Endothelial cell (in vitro differentiated cells): ENCODE results near the gene EN2. TPM values are rescaled to one million over a fixed set of nuclear protein-coding genes. Genes with fewer than 3 reads are reported as not detected.

Experiments
- DNase-seq: peaks from one replicate; pipeline ENCODE4 v3.0.0; 2021; ENCODE audit warnings: low spot score
- H3K27ac Mint-ChIP-seq: one replicate; pipeline ENCODE4 v1.8.0; 2021; ENCODE audit warnings: mixed read lengths, inconsistent platforms; ENCODE audit not compliant: unreplicated experiment
- H3K27me3 Mint-ChIP-seq: one replicate; pipeline ENCODE4 v1.8.0; 2021; ENCODE audit warnings: mild to moderate bottlenecking, moderate library complexity, mixed read lengths, inconsistent platforms; ENCODE audit not compliant: unreplicated experiment
- H3K36me3 Mint-ChIP-seq: one replicate; pipeline ENCODE4 v1.8.0; 2021; ENCODE audit warnings: mild to moderate bottlenecking, low read depth, mixed read lengths, inconsistent platforms; ENCODE audit not compliant: unreplicated experiment
- H3K4me1 Mint-ChIP-seq: one replicate; pipeline ENCODE4 v1.8.0; 2021; ENCODE audit warnings: mild to moderate bottlenecking, mixed read lengths, inconsistent platforms; ENCODE audit not compliant: unreplicated experiment
- H3K4me3 Mint-ChIP-seq: one replicate; pipeline ENCODE4 v1.8.0; 2021; ENCODE audit warnings: mild to moderate bottlenecking, mixed read lengths, inconsistent platforms; ENCODE audit not compliant: unreplicated experiment
- H3K9me3 Mint-ChIP-seq: one replicate; pipeline ENCODE4 v1.8.0; 2021; ENCODE audit warnings: mixed read lengths, inconsistent platforms; ENCODE audit not compliant: unreplicated experiment
- total RNA-seq: library from RNA; stranded (reverse); fragmentation: NEBNext Ultra II Directional; extraction: Animal tissue kit (Norgen Biotek cat#: 25700); gene quantifications from one replicate; pipeline ENCODE4 v1.2.1, GENCODE V29; 2021; ENCODE audit not compliant: unreplicated experiment
- TF ChIP-seq, protein P1 (sequence below): fragments of 200-600 bp; sonication (generic); IDR thresholded peaks from one replicate; pipeline ENCODE4 v1.5.0; 2021; ENCODE audit warnings: antibody characterized with exemption; ENCODE audit not compliant: unreplicated experiment

Gene EN2
- total RNA-seq, 1 donor from 2014 or later: 2.1 TPM

GRCh38 chr7:155495440-155496248 is 37.7 kb downstream of the EN2 start:
- H3K27me3 Mint-ChIP-seq: peaks cover 16% of the 10 kb centered on the region
- H3K4me3 Mint-ChIP-seq: no peak overlapping the region
- H3K4me1 Mint-ChIP-seq: peaks cover 68% of the 10 kb centered on the region
- no peak for DNase-seq
- peaks cover 3% of the 10 kb centered on the region for H3K36me3 Mint-ChIP-seq
- TF ChIP-seq, protein P1, sequence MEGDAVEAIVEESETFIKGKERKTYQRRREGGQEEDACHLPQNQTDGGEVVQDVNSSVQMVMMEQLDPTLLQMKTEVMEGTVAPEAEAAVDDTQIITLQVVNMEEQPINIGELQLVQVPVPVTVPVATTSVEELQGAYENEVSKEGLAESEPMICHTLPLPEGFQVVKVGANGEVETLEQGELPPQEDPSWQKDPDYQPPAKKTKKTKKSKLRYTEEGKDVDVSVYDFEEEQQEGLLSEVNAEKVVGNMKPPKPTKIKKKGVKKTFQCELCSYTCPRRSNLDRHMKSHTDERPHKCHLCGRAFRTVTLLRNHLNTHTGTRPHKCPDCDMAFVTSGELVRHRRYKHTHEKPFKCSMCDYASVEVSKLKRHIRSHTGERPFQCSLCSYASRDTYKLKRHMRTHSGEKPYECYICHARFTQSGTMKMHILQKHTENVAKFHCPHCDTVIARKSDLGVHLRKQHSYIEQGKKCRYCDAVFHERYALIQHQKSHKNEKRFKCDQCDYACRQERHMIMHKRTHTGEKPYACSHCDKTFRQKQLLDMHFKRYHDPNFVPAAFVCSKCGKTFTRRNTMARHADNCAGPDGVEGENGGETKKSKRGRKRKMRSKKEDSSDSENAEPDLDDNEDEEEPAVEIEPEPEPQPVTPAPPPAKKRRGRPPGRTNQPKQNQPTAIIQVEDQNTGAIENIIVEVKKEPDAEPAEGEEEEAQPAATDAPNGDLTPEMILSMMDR: no peak
- no peaks in the 10 kb centered on the region for H3K9me3 Mint-ChIP-seq
- H3K27ac Mint-ChIP-seq: no peak overlapping the region

DNA sequence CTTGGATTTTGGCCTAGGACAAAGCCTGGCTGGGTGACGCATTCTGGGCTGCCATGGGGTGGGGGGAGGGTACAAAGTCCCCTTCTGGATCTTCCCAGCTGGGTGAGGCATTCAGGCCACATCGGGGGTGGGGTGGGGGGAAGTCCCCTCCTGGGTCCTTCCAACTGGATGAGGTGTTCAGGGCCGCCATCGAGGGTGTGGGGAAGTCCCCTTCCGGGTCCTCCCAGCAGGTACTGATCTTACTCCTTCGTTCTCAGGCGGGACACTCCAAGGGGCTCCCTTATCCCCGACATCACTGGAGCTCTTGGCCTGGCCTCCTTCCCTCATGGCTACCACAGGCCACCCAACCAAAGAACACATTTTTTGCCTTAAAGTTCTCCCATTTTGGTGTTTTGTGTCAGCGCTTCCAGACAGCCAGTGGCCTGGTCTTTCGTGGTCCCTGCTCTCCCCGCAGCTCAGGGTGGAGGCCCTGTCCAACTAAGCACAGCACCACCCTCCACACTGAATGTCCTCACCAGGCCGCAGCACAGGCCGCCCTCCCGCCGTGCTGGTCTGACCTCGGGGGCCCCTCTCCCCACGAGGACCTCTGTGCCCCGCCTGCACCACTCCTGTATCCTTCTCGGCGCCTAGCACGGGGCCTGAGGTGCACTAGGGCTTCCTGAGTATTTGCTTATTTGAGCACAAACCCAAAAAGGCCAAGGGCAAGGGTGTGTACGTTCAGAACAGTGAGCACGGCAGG is 38.5 kb downstream of the EN2 start:
- H3K36me3 Mint-ChIP-seq: peaks cover 3% of the 10 kb centered on the region
- TF ChIP-seq, protein P1: no peak
- no peak overlapping the region for H3K27ac Mint-ChIP-seq
- H3K4me1 Mint-ChIP-seq: peaks cover 68% of the 10 kb centered on the region
- H3K27me3 Mint-ChIP-seq: peaks cover 17% of the 10 kb centered on the region
- H3K4me3 Mint-ChIP-seq: no peak overlapping the region
- no peak for DNase-seq
- no peaks in the 10 kb centered on the region for H3K9me3 Mint-ChIP-seq

GRCh38 chr7:155497149-155497901 is 39.4 kb downstream of the EN2 start:
- no peak for DNase-seq
- H3K9me3 Mint-ChIP-seq: no peaks in the 10 kb centered on the region
- no peaks in the 10 kb centered on the region for H3K36me3 Mint-ChIP-seq
- peaks cover 62% of the 10 kb centered on the region for H3K4me1 Mint-ChIP-seq
- H3K4me3 Mint-ChIP-seq: no peak overlapping the region
- peaks cover 10% of the 10 kb centered on the region for H3K27me3 Mint-ChIP-seq
- TF ChIP-seq, protein P1: no peak
- H3K27ac Mint-ChIP-seq: no peak overlapping the region

- TF ChIP-seq, protein P1: no peak
- no peak overlapping the region for H3K27ac Mint-ChIP-seq
- DNase-seq: no peak
- H3K4me3 Mint-ChIP-seq: no peak overlapping the region
- no peaks in the 10 kb centered on the region for H3K9me3 Mint-ChIP-seq
- H3K4me1 Mint-ChIP-seq: peaks cover 41% of the 10 kb centered on the region
- peaks cover 22% of the 10 kb centered on the region for H3K27me3 Mint-ChIP-seq
- no peaks in the 10 kb centered on the region for H3K36me3 Mint-ChIP-seq
Observed at GRCh38 chr7:155505422-155505793, 47.5 kb downstream of the EN2 start.
